Neural crest cell (in vitro differentiated cells): ENCODE data around the gene GJC1. TPM values are rescaled to one million over a fixed set of nuclear protein-coding genes. Genes with fewer than 3 reads are reported as not detected.
A peak's percentile ranks its signal among the peaks of the same experiment; 100 is the strongest.

Experiments
- DNase-seq: peaks from one replicate; pipeline ENCODE4 v3.0.0; 2021; ENCODE audit warnings: low read depth, mixed read lengths, low spot score
- H3K27ac Mint-ChIP-seq: one replicate; pipeline ENCODE4 v1.8.0; 2021; ENCODE audit warnings: mild to moderate bottlenecking, mixed read lengths; ENCODE audit not compliant: unreplicated experiment
- H3K27me3 Mint-ChIP-seq: 2 replicates; pipeline ENCODE4 v1.8.0; 2021; ENCODE audit warnings: low read depth, mild to moderate bottlenecking, mixed read lengths
- H3K36me3 Mint-ChIP-seq: 2 replicates; pipeline ENCODE4 v1.8.0; 2021; ENCODE audit warnings: low read depth, mild to moderate bottlenecking, mixed read lengths
- H3K4me1 Mint-ChIP-seq: 2 replicates; pipeline ENCODE4 v1.8.0; 2021; ENCODE audit warnings: mixed read lengths
- H3K4me3 Mint-ChIP-seq: one replicate; pipeline ENCODE4 v1.8.0; 2021; ENCODE audit warnings: mild to moderate bottlenecking, mixed read lengths
- H3K9me3 Mint-ChIP-seq: 2 replicates; pipeline ENCODE4 v1.8.0; 2021; ENCODE audit warnings: mixed read lengths
- total RNA-seq: library from RNA; stranded (reverse); gene quantifications from 2 replicates; pipeline ENCODE4 v1.2.1, GENCODE V29; 2021
- TF ChIP-seq, protein P1 (sequence below): fragments of 200-600 bp; sonication (generic); conservative IDR thresholded peaks from 2 replicates; pipeline ENCODE4 v1.5.0; 2021; ENCODE audit warnings: antibody characterized with exemption, mild to moderate bottlenecking

The GJC1 gene
- total RNA-seq, 1 donor from 2014 or later = 145 TPM

- no peaks in the 10 kb centered on the region for H3K36me3 Mint-ChIP-seq
- H3K9me3 Mint-ChIP-seq = no peaks in the 10 kb centered on the region
- H3K27ac Mint-ChIP-seq = no peak overlapping the region
- DNase-seq = no peak
- H3K4me3 Mint-ChIP-seq = peak overlapping the region; percentile 92
- H3K4me1 Mint-ChIP-seq = peaks cover 10% of the 10 kb centered on the region
- TF ChIP-seq, protein P1, sequence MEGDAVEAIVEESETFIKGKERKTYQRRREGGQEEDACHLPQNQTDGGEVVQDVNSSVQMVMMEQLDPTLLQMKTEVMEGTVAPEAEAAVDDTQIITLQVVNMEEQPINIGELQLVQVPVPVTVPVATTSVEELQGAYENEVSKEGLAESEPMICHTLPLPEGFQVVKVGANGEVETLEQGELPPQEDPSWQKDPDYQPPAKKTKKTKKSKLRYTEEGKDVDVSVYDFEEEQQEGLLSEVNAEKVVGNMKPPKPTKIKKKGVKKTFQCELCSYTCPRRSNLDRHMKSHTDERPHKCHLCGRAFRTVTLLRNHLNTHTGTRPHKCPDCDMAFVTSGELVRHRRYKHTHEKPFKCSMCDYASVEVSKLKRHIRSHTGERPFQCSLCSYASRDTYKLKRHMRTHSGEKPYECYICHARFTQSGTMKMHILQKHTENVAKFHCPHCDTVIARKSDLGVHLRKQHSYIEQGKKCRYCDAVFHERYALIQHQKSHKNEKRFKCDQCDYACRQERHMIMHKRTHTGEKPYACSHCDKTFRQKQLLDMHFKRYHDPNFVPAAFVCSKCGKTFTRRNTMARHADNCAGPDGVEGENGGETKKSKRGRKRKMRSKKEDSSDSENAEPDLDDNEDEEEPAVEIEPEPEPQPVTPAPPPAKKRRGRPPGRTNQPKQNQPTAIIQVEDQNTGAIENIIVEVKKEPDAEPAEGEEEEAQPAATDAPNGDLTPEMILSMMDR = peak; percentile 10
- H3K27me3 Mint-ChIP-seq = peaks cover 9% of the 10 kb centered on the region
Observed at GRCh38 chr17:44775136-44775837, 54.8 kb downstream of the GJC1 start.

- Mint-ChIP-seq H3K4me3 (peak overlapping the region; percentile 87), H3K27ac (no peak overlapping the region), H3K36me3 (no peaks in the 10 kb centered on the region), H3K27me3 (peaks cover 9% of the 10 kb centered on the region), H3K4me1 (peaks cover 10% of the 10 kb centered on the region), H3K9me3 (no peaks in the 10 kb centered on the region)
- TF ChIP-seq, protein P1 = peak; percentile 97
- DNase-seq = peak; percentile 99
Observed at GRCh38 chr17:44774271-44775135, 55.6 kb downstream of the GJC1 start.

DNA sequence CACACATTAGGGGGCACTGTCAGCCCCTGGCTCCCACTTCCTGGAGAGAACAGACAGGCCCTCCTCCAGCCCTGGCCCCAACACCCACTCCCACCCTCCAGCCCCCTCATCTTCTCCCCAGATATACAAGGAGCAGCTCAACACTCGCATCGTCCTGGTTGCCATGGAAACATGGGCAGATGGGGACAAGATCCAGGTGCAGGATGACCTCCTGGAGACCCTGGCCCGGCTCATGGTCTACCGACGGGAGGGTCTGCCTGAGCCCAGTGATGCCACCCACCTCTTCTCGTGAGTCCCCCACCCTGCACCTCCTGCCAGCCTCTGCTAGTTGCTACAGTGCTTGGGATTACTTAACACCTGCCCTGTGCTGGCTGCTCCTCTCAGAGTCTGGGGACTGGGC, 56.9 kb downstream of the GJC1 start:
- H3K27ac Mint-ChIP-seq = no peak overlapping the region
- TF ChIP-seq, protein P1 = no peak
- no peak for DNase-seq
- no peaks in the 10 kb centered on the region for H3K9me3 Mint-ChIP-seq
- H3K4me1 Mint-ChIP-seq = peaks cover 4% of the 10 kb centered on the region
- H3K4me3 Mint-ChIP-seq = no peak overlapping the region
- no peaks in the 10 kb centered on the region for H3K36me3 Mint-ChIP-seq
- peaks cover 9% of the 10 kb centered on the region for H3K27me3 Mint-ChIP-seq

- peaks cover 9% of the 10 kb centered on the region for H3K27me3 Mint-ChIP-seq
- H3K27ac Mint-ChIP-seq = no peak overlapping the region
- DNase-seq = no peak
- no peaks in the 10 kb centered on the region for H3K9me3 Mint-ChIP-seq
- no peak overlapping the region for H3K4me3 Mint-ChIP-seq
- TF ChIP-seq, protein P1 = no peak
- peaks cover 4% of the 10 kb centered on the region for H3K4me1 Mint-ChIP-seq
- no peaks in the 10 kb centered on the region for H3K36me3 Mint-ChIP-seq
Observed at GRCh38 chr17:44772308-44773045, 57.6 kb downstream of the GJC1 start.

DNA sequence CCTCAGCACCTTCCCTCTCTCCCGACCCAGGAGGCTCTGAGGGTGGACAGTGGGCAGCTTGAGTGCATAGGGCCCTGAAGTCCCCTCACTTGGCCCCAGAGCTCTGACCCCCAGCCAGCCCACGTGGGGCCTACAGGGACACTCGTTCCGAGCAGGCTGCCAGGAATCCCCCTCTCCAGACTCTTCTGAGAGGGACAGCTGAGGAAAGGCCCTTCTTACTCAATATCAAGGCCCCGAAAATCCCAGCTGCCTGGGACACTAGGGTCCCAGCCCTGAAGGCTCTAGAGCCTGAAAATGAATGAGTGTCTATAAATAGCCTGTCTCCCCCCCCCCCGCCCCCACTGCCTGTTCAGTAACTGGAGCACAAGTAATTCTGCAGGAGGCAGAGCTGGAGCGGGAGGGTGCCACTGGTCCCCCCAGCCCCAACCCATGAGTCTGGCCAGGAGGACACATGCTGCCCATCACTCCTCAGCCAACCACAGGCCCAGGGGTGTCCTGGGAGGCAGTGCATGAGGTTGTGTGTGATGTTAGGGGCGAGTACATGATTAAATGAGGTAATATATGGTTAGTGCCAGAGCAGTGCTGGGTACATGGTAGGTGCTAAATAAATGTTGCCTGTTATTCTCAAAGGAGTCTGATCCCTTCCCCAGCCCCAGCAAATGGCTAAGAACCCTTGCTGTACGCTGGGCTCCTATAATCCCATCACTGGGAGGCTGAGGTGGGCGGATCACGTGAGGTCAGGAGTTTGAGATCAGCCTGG, 59.7 kb downstream of the GJC1 start:
- TF ChIP-seq, protein P1 = no peak
- Mint-ChIP-seq H3K36me3 (no peaks in the 10 kb centered on the region), H3K27ac (no peak overlapping the region), H3K4me3 (no peak overlapping the region), H3K4me1 (peaks cover 5% of the 10 kb centered on the region), H3K27me3 (no peaks in the 10 kb centered on the region), H3K9me3 (no peaks in the 10 kb centered on the region)
- DNase-seq = no peak
